Measurements from ENCODE around the gene CRY2. TPM values are rescaled to one million over a fixed set of nuclear protein-coding genes. Genes with fewer than 3 reads are reported as not detected.

The CRY2 gene
- total RNA-seq, 1 donor = 19.6 TPM

DNA sequence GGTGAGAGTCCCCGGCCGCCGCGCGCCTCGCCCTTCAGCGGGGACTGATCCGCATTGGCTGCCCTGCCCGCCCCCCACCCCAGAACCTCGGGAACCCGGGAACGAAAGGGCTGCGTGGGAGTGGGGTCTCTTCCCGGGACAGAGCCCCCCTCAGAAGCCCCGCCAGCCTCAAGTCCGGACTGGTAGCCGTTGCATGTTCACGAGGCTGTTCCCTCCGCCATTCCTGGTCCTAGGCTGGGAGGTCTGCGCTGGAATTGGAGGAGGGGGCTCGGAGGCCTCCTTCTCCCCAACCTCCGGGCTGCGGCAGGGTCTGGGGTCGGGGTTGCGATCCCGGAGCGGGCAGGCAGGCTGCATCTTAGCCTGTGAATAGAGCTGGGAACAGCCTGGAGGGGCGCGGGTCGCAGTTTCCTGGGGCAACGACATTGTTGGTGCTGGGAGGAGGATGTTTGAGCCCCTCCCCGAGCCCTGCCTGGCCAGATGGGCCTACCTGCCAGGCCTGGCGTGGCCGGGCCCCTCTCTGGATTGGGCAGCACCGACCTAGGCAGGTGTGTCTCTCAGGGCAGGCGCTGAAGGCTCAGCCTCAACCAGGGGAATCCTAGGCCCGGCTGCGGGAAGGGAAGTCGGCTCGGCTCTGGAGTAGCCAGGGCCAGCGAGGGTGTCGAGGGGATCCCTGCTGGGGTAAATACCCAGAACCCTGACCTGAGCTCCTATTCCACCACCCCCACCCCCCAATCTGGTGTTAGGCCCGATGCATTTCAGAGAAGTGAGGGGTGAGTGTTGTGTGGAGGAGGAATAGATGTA is 38.8 kb downstream of the CRY2 start:
- no peak for DNase-seq (ENCODE audit: low read depth)
- TF ChIP-seq, protein P1, sequence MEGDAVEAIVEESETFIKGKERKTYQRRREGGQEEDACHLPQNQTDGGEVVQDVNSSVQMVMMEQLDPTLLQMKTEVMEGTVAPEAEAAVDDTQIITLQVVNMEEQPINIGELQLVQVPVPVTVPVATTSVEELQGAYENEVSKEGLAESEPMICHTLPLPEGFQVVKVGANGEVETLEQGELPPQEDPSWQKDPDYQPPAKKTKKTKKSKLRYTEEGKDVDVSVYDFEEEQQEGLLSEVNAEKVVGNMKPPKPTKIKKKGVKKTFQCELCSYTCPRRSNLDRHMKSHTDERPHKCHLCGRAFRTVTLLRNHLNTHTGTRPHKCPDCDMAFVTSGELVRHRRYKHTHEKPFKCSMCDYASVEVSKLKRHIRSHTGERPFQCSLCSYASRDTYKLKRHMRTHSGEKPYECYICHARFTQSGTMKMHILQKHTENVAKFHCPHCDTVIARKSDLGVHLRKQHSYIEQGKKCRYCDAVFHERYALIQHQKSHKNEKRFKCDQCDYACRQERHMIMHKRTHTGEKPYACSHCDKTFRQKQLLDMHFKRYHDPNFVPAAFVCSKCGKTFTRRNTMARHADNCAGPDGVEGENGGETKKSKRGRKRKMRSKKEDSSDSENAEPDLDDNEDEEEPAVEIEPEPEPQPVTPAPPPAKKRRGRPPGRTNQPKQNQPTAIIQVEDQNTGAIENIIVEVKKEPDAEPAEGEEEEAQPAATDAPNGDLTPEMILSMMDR (IDR thresholded peaks at IDR 0.05; ENCODE audit: insufficient read depth, low read length) = no peak

DNA sequence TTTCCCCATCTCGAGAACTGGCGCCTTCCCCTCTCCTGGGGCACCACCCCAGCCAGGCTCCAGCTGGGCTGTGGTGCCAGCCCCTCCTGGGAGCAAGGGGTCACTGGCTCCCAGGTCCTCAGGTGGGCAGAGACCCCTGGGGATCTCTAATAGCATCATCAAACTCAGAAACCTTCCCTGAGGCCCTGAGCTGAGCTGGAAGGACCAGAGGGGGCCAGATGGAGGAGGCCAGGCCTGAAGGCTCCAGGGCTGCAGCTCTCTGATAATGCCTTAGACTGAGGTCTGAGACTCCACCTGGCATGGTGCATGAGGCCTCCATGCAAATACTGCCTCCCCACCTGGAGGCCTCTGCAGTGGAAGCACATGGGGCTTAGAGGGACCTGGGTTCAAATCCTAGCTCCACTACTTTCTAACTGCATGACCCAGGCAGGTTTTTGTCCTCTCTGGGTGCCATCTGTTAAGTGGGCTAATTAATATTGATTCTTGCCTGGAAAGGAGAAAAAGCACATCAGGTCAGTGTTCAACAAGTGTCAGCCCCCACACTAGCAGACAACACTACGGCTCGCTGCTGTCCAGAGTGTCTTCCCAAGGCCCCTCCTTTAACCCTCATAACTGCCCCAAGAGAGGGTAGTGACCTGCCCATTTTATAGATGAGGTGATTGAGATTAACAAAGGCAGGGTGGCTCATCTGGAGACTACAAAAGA is 39.7 kb downstream of the CRY2 start:
- TF ChIP-seq, protein P1 (IDR thresholded peaks at IDR 0.05; ENCODE audit: insufficient read depth, low read length) = no peak
- H3K4me3 ChIP-seq (ENCODE audit: low read depth, low read length) = no peak overlapping the region
- DNase-seq (ENCODE audit: low read depth) = no peak

More for the DNA sequence above, 38.8 kb downstream of the CRY2 start:
- H3K4me3 ChIP-seq (ENCODE audit: low read depth, low read length) = peak overlapping the region; percentile 51

DNA sequence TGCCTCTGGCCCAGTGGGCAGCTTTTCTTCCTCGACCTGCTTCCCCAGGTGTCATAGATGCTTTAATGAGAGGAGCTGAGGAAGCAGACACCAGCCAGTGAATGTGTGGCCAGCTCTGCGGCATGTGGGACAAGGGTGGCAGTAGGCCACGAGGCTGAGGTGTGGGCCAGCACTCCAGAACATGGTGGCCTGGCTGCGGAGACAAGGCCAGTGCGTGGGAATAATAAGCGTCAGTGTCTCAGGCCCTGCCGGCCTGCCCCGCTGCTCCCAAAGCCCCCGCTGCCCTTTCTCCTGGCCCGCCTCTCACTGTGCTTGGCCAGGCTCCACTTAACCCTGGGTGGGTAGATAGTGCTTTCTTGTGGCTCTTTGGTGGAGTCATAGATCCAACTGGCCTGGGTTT is 40.3 kb downstream of the CRY2 start:
- no peak for DNase-seq (ENCODE audit: low read depth)
- no peak overlapping the region for H3K4me3 ChIP-seq (ENCODE audit: low read depth, low read length)
- TF ChIP-seq, protein P1 (IDR thresholded peaks at IDR 0.05; ENCODE audit: insufficient read depth, low read length) = no peak

DNA sequence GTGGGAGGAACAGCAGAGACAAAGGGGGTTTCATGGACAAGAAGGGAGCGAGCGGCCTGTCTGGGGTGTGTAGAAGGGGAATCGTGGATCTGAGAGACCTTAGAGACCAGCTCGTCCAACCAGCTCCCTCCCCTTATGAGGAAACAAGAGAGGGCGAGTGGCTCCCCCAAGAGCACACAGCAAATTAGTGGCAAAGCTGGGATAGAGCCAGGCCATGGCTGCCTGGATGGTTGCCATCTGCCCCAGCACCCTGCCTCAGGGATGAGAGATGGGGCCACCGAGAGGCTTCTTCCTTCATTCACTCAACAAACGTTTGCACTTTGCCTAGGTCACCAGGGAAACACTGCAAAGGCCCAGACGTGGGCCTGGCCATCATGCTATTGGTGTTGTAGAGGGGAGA is 42.3 kb downstream of the CRY2 start:
- no peak for DNase-seq (ENCODE audit: low read depth)
- H3K4me3 ChIP-seq (ENCODE audit: low read depth, low read length) = no peak overlapping the region
- TF ChIP-seq, protein P1 (IDR thresholded peaks at IDR 0.05; ENCODE audit: insufficient read depth, low read length) = no peak

DNA sequence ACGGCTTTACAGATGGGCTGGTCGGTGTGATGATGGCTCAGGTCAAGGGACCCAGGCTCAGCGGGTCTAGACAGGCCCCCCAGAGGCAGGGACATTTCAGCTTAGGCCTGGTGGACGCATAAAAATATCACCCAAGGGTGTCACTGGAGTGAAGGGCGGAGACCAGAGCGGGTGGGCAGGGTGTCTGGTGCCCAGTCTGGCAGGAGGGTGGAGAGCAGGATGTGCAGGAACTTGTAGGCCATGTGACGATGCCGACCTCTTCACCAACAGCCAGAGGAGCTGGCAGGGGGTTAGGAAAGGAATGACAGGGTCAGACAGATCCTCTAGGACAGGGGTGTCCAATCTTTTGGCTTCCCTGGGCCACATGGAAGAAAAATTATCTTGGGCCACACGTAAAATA is 42.7 kb downstream of the CRY2 start:
- TF ChIP-seq, protein P1 (IDR thresholded peaks at IDR 0.05; ENCODE audit: insufficient read depth, low read length) = no peak
- DNase-seq (ENCODE audit: low read depth) = no peak

DNA sequence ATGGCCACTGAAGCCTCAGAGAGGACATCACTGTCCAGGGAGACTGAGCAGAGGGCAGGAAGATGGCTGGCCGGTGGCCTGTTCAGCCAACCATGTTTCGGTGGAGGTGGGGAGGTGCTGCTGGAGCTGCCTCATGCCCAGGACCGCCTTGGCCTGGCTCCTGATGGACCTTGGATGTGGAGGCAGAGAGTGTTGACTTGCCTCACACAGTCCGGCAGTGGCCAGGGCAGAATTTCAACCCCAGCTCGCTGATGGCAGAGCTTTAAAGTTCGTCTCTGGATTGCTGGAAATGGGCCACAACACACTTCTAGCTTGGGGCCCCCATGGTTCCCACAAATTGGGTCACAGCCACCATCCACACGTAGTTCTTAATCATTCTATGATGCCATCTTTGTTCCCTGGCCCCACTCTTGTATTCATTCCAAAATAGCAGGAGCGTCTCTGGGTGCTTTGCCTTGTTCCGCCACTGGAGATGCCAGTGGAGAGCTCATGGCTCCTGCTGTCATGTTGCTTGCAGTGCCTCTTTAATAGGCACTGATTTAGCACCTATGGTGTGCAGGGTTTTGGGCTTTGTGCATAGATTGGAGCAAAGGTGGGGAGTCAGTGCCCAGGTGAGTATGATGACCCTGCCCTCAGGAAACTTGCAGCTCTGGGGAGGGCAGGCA is 43.7 kb downstream of the CRY2 start:
- TF ChIP-seq, protein P1 (IDR thresholded peaks at IDR 0.05; ENCODE audit: insufficient read depth, low read length) = no peak
- DNase-seq (ENCODE audit: low read depth) = no peak
- no peak overlapping the region for H3K4me3 ChIP-seq (ENCODE audit: low read depth, low read length)

More for the DNA sequence above, 42.7 kb downstream of the CRY2 start:
- no peak overlapping the region for H3K4me3 ChIP-seq (ENCODE audit: low read depth, low read length)

Data from fibroblast of the aortic adventitia (primary cell).